ENCODE data around the gene CHMP5. TPM values are rescaled to one million over a fixed set of nuclear protein-coding genes. Genes with fewer than 3 reads are reported as not detected.
A peak's percentile ranks its signal among the peaks of the same experiment; 100 is the strongest.

CHMP5 gene
- total RNA-seq, 3 donors from 2014 or later (not counting 1 experiment from before 2014, with no cell fraction given) = 21.3 to 24.5 (median 24.0) TPM

DNA sequence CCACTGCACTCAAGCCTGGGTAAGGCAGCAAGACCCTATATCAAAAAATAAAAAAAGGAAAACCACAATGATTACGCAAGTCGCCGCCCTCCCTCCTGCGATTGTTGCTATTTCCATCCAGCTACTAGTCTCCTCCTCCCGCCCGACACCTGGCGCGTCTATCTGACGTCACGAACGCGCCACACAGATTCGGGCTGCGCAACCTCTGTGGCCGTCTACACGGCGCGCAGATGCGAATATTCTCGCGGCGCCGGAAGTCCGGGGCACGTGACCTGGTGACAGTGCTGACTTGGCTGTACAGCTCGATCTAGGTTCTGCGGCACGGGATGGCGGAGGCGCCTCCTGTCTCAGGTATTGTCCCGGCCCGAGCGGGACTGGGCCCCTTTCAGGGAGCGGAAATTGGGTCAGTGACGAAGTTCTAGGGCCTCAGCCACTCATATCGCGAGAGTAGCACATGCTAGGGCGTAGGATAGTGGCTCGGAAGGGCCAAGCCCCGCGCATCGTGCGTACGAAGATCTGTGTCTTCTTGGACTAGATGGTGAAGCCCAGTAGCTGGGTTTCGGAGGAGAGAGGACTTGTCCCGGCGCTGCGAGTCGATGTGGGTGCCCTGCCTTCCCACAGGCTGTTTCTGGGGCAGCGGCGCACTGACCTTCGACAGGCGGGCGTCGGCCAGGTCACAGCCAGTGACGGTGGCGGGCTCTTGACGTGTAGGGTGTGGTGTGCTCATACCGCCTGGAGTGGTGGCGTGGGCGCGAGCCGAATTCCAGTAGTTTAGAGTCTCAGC is 25.6 kb downstream of the CHMP5 start, which contains the start of gene NFX1:
Gene NFX1 (plus strand): TSS at position 270 of the 784 bp plus-strand sequence. CDS start 57 bp downstream, at position 327.
- Histone ChIP-seq H3K9me3 (ENCODE audit: control insufficient read depth, insufficient read depth, low read length) (no peaks in the 10 kb centered on the region), H3K4me1 (ENCODE audit: control insufficient read depth, insufficient read depth, low read length) (peaks cover 34% of the 10 kb centered on the region), H3K27me3 (ENCODE audit: control insufficient read depth, insufficient read depth, low read length) (no peaks in the 10 kb centered on the region), H3K36me3 (ENCODE audit: control insufficient read depth, insufficient read depth, low read length) (peaks cover 24% of the 10 kb centered on the region), H3K27ac (ENCODE audit: low read length) (peak within 1 kb of the TSS; percentile 98), H3K4me3 (ENCODE audit: low read length) (peak within 1 kb of the TSS; percentile 82)
- peak within 1 kb of the TSS; percentile 99 for H3K4me3 Mint-ChIP-seq
- peaks cover 8% of the 10 kb centered on the region for H3K36me3 Mint-ChIP-seq
- H3K4me1 Mint-ChIP-seq = peaks cover 41 to 42% of the 10 kb centered on the region in 2 donors
- no peaks in the 10 kb centered on the region for H3K9me3 Mint-ChIP-seq
- H3K27me3 Mint-ChIP-seq (ENCODE audit: low read depth in 2 of 2) = peaks cover 0 to 3% of the 10 kb centered on the region in 2 donors
- TF ChIP-seq, protein P1, sequence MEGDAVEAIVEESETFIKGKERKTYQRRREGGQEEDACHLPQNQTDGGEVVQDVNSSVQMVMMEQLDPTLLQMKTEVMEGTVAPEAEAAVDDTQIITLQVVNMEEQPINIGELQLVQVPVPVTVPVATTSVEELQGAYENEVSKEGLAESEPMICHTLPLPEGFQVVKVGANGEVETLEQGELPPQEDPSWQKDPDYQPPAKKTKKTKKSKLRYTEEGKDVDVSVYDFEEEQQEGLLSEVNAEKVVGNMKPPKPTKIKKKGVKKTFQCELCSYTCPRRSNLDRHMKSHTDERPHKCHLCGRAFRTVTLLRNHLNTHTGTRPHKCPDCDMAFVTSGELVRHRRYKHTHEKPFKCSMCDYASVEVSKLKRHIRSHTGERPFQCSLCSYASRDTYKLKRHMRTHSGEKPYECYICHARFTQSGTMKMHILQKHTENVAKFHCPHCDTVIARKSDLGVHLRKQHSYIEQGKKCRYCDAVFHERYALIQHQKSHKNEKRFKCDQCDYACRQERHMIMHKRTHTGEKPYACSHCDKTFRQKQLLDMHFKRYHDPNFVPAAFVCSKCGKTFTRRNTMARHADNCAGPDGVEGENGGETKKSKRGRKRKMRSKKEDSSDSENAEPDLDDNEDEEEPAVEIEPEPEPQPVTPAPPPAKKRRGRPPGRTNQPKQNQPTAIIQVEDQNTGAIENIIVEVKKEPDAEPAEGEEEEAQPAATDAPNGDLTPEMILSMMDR (IDR thresholded peaks at IDR 0.05) = no peak
- peak within 1 kb of the TSS; percentile 100 for H3K27ac Mint-ChIP-seq
- intact Hi-C loops (cut with micrococcal nuclease) = loop anchor here (1.0 to 10.0 kb wide), 2 partner anchors 26 to 736 kb away; partner anchors contain the start of genes BAG1, SMIM27 and TOPORS
- WGBS (ENCODE audit: insufficient coverage) = under 1% methylated on average over 63 of the region's 63 CpGs
- DNase-seq = peak; percentile 98 to 100
- ATAC-seq = peak; percentile 73 to 94 (median 89)

DNA sequence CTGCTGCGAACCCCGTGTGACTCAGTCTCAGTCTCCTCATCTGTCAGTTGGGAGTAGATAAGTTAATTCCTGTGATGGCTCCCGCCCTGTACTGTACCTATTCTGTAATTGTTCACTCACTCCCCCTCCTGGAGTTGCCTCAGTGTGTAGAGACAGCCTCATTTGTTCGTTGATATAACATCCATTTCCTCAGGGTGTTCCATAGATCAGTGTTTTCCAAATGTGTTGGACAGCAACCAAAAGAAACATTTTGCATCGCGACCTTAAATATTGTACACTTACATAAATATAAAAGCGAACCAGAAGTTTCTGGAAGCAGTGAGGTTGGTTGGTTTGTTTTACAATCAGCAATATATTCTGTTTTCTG is 26.2 kb downstream of the CHMP5 start:
- H3K27ac ChIP-seq (ENCODE audit: low read length) = peak overlapping the region; percentile 98
- H3K4me1 ChIP-seq (ENCODE audit: control insufficient read depth, insufficient read depth, low read length) = peaks cover 39% of the 10 kb centered on the region
- intact Hi-C loops (cut with micrococcal nuclease) = loop anchor here (10.0 kb wide), 1 partner anchor 736 kb away; the partner anchor contains the start of genes SMIM27 and TOPORS
- 4% methylated on average over 4 of the region's 7 CpGs for WGBS (ENCODE audit: insufficient coverage)
- peak overlapping the region; percentile 100 for H3K27ac Mint-ChIP-seq
- H3K4me3 ChIP-seq (ENCODE audit: low read length) = peak overlapping the region; percentile 82
- TF ChIP-seq, protein P1 (IDR thresholded peaks at IDR 0.05) = no peak
- H3K4me1 Mint-ChIP-seq = peaks cover 42 to 43% of the 10 kb centered on the region in 2 donors
- H3K27me3 ChIP-seq (ENCODE audit: control insufficient read depth, insufficient read depth, low read length) = no peaks in the 10 kb centered on the region
- DNase-seq (no peak), ATAC-seq (no peak)
- no peaks in the 10 kb centered on the region for H3K9me3 Mint-ChIP-seq
- H3K27me3 Mint-ChIP-seq (ENCODE audit: low read depth in 2 of 2) = peaks cover 0 to 3% of the 10 kb centered on the region in 2 donors
- no peaks in the 10 kb centered on the region for H3K9me3 ChIP-seq (ENCODE audit: control insufficient read depth, insufficient read depth, low read length)
- peaks cover 8% of the 10 kb centered on the region for H3K36me3 Mint-ChIP-seq
- H3K36me3 ChIP-seq (ENCODE audit: control insufficient read depth, insufficient read depth, low read length) = peaks cover 28% of the 10 kb centered on the region
- H3K4me3 Mint-ChIP-seq = peak overlapping the region; percentile 99

DNA sequence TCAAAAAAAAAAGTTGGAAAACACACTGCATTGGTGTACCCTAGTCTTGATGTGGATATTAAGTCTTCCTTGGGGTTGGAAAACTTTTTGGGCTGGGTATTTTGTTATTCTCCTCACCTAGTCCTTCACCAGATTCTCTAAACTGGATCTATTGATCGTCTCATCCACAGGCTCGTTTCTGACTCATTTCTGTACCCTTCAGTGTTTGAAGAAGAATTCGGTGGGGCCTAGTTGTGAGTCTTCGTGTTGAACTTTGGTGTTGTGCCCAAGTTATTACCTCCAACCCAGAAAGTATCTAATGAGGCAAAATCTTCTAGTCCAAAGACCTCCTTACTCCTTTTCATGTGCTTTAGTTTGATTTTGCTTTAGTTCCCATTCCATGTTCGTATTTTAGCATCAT is 27.1 kb downstream of the CHMP5 start:
- no peak for ATAC-seq
- H3K9me3 ChIP-seq (ENCODE audit: control insufficient read depth, insufficient read depth, low read length) = no peaks in the 10 kb centered on the region
- peak overlapping the region; percentile 2 for H3K27ac ChIP-seq (ENCODE audit: low read length)
- H3K4me1 Mint-ChIP-seq = peaks cover 49 to 51% of the 10 kb centered on the region in 2 donors
- H3K27ac Mint-ChIP-seq = peak overlapping the region; percentile 100
- no peaks in the 10 kb centered on the region for H3K9me3 Mint-ChIP-seq
- H3K27me3 ChIP-seq (ENCODE audit: control insufficient read depth, insufficient read depth, low read length) = no peaks in the 10 kb centered on the region
- no peak overlapping the region for H3K4me3 ChIP-seq (ENCODE audit: low read length)
- H3K4me1 ChIP-seq (ENCODE audit: control insufficient read depth, insufficient read depth, low read length) = peaks cover 44% of the 10 kb centered on the region
- peaks cover 0 to 3% of the 10 kb centered on the region in 2 donors for H3K27me3 Mint-ChIP-seq (ENCODE audit: low read depth in 2 of 2)
- peak overlapping the region; percentile 71 for H3K4me3 Mint-ChIP-seq
- 82% methylated on average over 3 of the region's 5 CpGs for WGBS (ENCODE audit: insufficient coverage)
- DNase-seq = no peak
- peaks cover 35% of the 10 kb centered on the region for H3K36me3 ChIP-seq (ENCODE audit: control insufficient read depth, insufficient read depth, low read length)
- TF ChIP-seq, protein P1 (IDR thresholded peaks at IDR 0.05) = no peak
- peaks cover 11% of the 10 kb centered on the region for H3K36me3 Mint-ChIP-seq
- intact Hi-C loops (cut with micrococcal nuclease) = loop anchor here (10.0 kb wide), 1 partner anchor 737 kb away; the partner anchor contains the start of genes SMIM27 and TOPORS
